GM23338 (cell line): ENCODE data around the gene EPS8L3. TPM values are rescaled to one million over a fixed set of nuclear protein-coding genes. Genes with fewer than 3 reads are reported as not detected.

Experiments
- ATAC-seq: fragments of 200-7000 bp; cut with Tn5 transposase; 3 replicates; pipeline ENCODE4 v1.9.1; 2020
- DNase-seq: peaks from one replicate; pipeline ENCODE4 v3.0.0-alpha.2; 2015; ENCODE audit warnings: low spot score
- H2AFZ ChIP-seq: fragments of 200-600 bp; sonication (generic); 2 replicates; pipeline ENCODE4 v1.8.0; 2016; ENCODE audit warnings: antibody characterized with exemption, mild to moderate bottlenecking, moderate library complexity
- H3F3A ChIP-seq: fragments of 200-600 bp; sonication (generic); replicated peaks from 2 replicates; pipeline ENCODE4 v1.8.0; 2017; ENCODE audit warnings: antibody characterized with exemption, mixed run types, low read depth
- H3K27ac ChIP-seq: fragments of 200-600 bp; sonication (generic); 2 replicates; pipeline ENCODE4 v1.6.1; 2016; ENCODE audit warnings: low read depth
- H3K27me3 ChIP-seq: fragments of 200-600 bp; sonication (generic); 2 replicates; pipeline ENCODE4 v1.8.0; 2016; ENCODE audit warnings: mild to moderate bottlenecking, mixed run types, moderate library complexity; ENCODE audit not compliant: insufficient read depth
- H3K36me3 ChIP-seq: fragments of 200-600 bp; sonication (generic); 2 replicates; pipeline ENCODE4 v1.8.0; 2016; ENCODE audit warnings: mild to moderate bottlenecking; ENCODE audit not compliant: insufficient read depth
- H3K4me1 ChIP-seq: fragments of 200-600 bp; sonication (generic); 2 replicates; pipeline ENCODE4 v1.8.0; 2016; ENCODE audit warnings: mild to moderate bottlenecking, moderate library complexity; ENCODE audit not compliant: insufficient read depth
- H3K4me2 ChIP-seq: fragments of 200-600 bp; sonication (generic); 2 replicates; pipeline ENCODE4 v1.7.1; 2017; ENCODE audit warnings: mixed run types
- H3K4me3 ChIP-seq: fragments of 200-600 bp; sonication (generic); 2 replicates; pipeline ENCODE4 v1.6.1; 2016; ENCODE audit warnings: mixed run types
- H3K79me2 ChIP-seq: fragments of 200-600 bp; sonication (generic); replicated peaks from 2 replicates; pipeline ENCODE4 v1.8.0; 2017; ENCODE audit warnings: mild to moderate bottlenecking; ENCODE audit not compliant: insufficient read depth
- H3K9me2 ChIP-seq: fragments of 200-600 bp; sonication (generic); 2 replicates; pipeline ENCODE4 v1.8.0; 2017; ENCODE audit not compliant: insufficient read depth
- H4K20me1 ChIP-seq: fragments of 200-600 bp; sonication (generic); replicated peaks from 2 replicates; pipeline ENCODE4 v1.8.0; 2017; ENCODE audit warnings: mild to moderate bottlenecking; ENCODE audit not compliant: insufficient read depth
- H3K27ac Mint-ChIP-seq: 2 replicates; pipeline ENCODE4 v1.8.0; 2020; ENCODE audit warnings: inconsistent platforms, mild to moderate bottlenecking, moderate library complexity, mixed read lengths
- H3K27me3 Mint-ChIP-seq: 3 replicates; pipeline ENCODE4 v1.8.0; 2022; ENCODE audit warnings: low read depth, mild to moderate bottlenecking, moderate library complexity, mixed read lengths, inconsistent platforms; ENCODE audit not compliant: insufficient read depth, poor library complexity
- H3K36me3 Mint-ChIP-seq: 3 replicates; pipeline ENCODE4 v1.8.0; 2021; ENCODE audit warnings: low read depth, mild to moderate bottlenecking, inconsistent platforms, moderate library complexity, mixed read lengths
- H3K4me1 Mint-ChIP-seq: 3 replicates; pipeline ENCODE4 v1.8.0; 2020; ENCODE audit warnings: mild to moderate bottlenecking, inconsistent platforms, mixed read lengths
- H3K4me3 Mint-ChIP-seq: 3 replicates; pipeline ENCODE4 v1.8.0; 2021; ENCODE audit warnings: moderate library complexity, mild to moderate bottlenecking, inconsistent platforms, mixed read lengths
- H3K9me3 Mint-ChIP-seq: 3 replicates; pipeline ENCODE4 v1.8.0; 2020; ENCODE audit warnings: moderate library complexity, mild to moderate bottlenecking, inconsistent platforms, mixed read lengths
- CREB1 ChIP-seq: fragments of 250-450 bp; sonication (Bioruptor Pico); IDR thresholded peaks from 2 replicates; pipeline ENCODE4 v1.5.0; 2020; ENCODE audit warnings: low read depth, mild to moderate bottlenecking, moderate library complexity
- EZH2 ChIP-seq: fragments of 200-600 bp; sonication (generic); IDR thresholded peaks from one replicate; pipeline ENCODE4 v1.8.0; 2017; ENCODE audit warnings: antibody characterized with exemption, mild to moderate bottlenecking, low read depth; ENCODE audit not compliant: unreplicated experiment
- EZH2phosphoT487 ChIP-seq: fragments of 200-600 bp; sonication (generic); IDR thresholded peaks from one replicate; pipeline ENCODE4 v1.8.1; 2018; ENCODE audit warnings: antibody characterized with exemption; ENCODE audit not compliant: unreplicated experiment
- JUNB ChIP-seq: IDR thresholded peaks from one replicate; pipeline ENCODE4 v1.6.1; 2016; ENCODE audit warnings: antibody characterized with exemption; ENCODE audit not compliant: unreplicated experiment
- NANOG ChIP-seq: IDR thresholded peaks from 2 replicates; pipeline ENCODE4 v1.6.1; 2016; ENCODE audit warnings: antibody characterized with exemption, borderline replicate concordance
- POLR2AphosphoS5 ChIP-seq: IDR thresholded peaks from 2 replicates; pipeline ENCODE4 v1.6.1; 2016; ENCODE audit warnings: antibody characterized with exemption, low read depth
- STAT1 ChIP-seq: IDR thresholded peaks from one replicate; pipeline ENCODE4 v1.6.1; 2016; ENCODE audit warnings: antibody characterized with exemption; ENCODE audit not compliant: unreplicated experiment
- ZNF114 ChIP-seq: fragments of 250-450 bp; sonication (Bioruptor Pico); IDR thresholded peaks from 2 replicates; pipeline ENCODE4 v1.5.0; 2020; ENCODE audit warnings: mild to moderate bottlenecking, moderate library complexity
- ZNF331 ChIP-seq: fragments of 250-450 bp; sonication (Bioruptor Pico); IDR thresholded peaks from 2 replicates; pipeline ENCODE4 v1.5.0; 2020; ENCODE audit warnings: low read depth, mild to moderate bottlenecking, moderate library complexity
- ZNF462 ChIP-seq: fragments of 250-450 bp; sonication (Bioruptor Pico); IDR thresholded peaks from 2 replicates; pipeline ENCODE4 v1.5.0; 2020; ENCODE audit warnings: mild to moderate bottlenecking, moderate library complexity
- polyA plus RNA-seq: library from polyadenylated mRNA; unstranded; fragments of >200 nt; fragmentation: Nextera tagmentation; extraction: Ambion mirVana; gene quantifications from 2 replicates; pipeline ENCODE4 v1.2.1, GENCODE V29; 2016
- total RNA-seq: library from RNA; depleted of rRNA; stranded (reverse); fragments of >200 nt; shearing (Covaris generic); gene quantifications from 2 replicates; pipeline ENCODE4 v1.2.3, GENCODE V29; 2014
- TF ChIP-seq, protein P1 (sequence below), 2 experiments: fragments of 200-600 bp in 1 of 2; sonication (generic) in 1 of 2; conservative IDR thresholded peaks; 2 replicates each; pipeline versions ENCODE4 v1.5.1 to v1.6.1; 2016 to 2017; ENCODE audit warnings: antibody characterized with exemption in 2 of 2, low read depth in 2 of 2, mild to moderate bottlenecking in 2 of 2, moderate library complexity in 1 of 2
- TF ChIP-seq, protein P2 (sequence below): IDR thresholded peaks from 2 replicates; pipeline ENCODE4 v1.6.1; 2016; ENCODE audit warnings: antibody characterized with exemption
- TF ChIP-seq, protein P3 (sequence below): IDR thresholded peaks from one replicate; pipeline ENCODE4 v1.6.1; 2018; ENCODE audit warnings: antibody characterized with exemption; ENCODE audit not compliant: unreplicated experiment

The EPS8L3 gene
- total and polyA plus RNA-seq, 2 experiments from 2014 or later = not detected

DNA sequence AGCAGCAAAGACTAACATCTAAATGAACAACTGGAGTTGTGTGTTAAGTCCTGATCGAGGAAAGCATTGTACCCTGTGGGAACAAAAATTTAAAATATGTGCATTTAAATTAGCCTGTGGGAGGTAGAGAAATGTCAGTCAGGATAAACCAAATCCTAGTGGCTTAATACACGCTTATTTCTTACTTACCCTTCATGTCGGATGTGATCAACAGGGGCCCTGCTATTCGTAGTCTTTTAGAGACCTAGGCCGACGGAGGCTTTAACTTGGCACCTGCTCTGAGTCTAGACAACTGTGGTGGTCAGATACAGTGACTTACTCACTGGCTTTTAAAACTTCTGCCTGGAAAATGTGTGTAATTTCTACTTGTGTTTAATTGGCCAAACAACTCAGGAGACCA, 33.1 kb downstream of the EPS8L3 start:
- peaks cover 12% of the 10 kb centered on the region; the same call in 1 of the 2 replicates for H3K4me1 ChIP-seq
- no peaks in the 10 kb centered on the region for H3K9me2 ChIP-seq
- H3K4me3 ChIP-seq = no peak overlapping the region
- TF ChIP-seq NANOG = no peak
- TF ChIP-seq CREB1 (CRISPR knock-in tag) = no peak
- TF ChIP-seq EZH2phosphoT487 = no peak
- TF ChIP-seq POLR2AphosphoS5 = no peak
- TF ChIP-seq ZNF462 (CRISPR knock-in tag) = no peak
- TF ChIP-seq, protein P1, sequence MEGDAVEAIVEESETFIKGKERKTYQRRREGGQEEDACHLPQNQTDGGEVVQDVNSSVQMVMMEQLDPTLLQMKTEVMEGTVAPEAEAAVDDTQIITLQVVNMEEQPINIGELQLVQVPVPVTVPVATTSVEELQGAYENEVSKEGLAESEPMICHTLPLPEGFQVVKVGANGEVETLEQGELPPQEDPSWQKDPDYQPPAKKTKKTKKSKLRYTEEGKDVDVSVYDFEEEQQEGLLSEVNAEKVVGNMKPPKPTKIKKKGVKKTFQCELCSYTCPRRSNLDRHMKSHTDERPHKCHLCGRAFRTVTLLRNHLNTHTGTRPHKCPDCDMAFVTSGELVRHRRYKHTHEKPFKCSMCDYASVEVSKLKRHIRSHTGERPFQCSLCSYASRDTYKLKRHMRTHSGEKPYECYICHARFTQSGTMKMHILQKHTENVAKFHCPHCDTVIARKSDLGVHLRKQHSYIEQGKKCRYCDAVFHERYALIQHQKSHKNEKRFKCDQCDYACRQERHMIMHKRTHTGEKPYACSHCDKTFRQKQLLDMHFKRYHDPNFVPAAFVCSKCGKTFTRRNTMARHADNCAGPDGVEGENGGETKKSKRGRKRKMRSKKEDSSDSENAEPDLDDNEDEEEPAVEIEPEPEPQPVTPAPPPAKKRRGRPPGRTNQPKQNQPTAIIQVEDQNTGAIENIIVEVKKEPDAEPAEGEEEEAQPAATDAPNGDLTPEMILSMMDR (conservative IDR thresholded peaks at IDR 0.05; ENCODE audit: low read depth in 2 of 2) = no peak
- no peak for TF ChIP-seq ZNF114
- TF ChIP-seq EZH2 = no peak
- TF ChIP-seq, protein P2, sequence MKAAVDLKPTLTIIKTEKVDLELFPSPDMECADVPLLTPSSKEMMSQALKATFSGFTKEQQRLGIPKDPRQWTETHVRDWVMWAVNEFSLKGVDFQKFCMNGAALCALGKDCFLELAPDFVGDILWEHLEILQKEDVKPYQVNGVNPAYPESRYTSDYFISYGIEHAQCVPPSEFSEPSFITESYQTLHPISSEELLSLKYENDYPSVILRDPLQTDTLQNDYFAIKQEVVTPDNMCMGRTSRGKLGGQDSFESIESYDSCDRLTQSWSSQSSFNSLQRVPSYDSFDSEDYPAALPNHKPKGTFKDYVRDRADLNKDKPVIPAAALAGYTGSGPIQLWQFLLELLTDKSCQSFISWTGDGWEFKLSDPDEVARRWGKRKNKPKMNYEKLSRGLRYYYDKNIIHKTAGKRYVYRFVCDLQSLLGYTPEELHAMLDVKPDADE = no peak
- no peak for TF ChIP-seq ZNF331
- no peak for TF ChIP-seq STAT1
- TF ChIP-seq, protein P3, sequence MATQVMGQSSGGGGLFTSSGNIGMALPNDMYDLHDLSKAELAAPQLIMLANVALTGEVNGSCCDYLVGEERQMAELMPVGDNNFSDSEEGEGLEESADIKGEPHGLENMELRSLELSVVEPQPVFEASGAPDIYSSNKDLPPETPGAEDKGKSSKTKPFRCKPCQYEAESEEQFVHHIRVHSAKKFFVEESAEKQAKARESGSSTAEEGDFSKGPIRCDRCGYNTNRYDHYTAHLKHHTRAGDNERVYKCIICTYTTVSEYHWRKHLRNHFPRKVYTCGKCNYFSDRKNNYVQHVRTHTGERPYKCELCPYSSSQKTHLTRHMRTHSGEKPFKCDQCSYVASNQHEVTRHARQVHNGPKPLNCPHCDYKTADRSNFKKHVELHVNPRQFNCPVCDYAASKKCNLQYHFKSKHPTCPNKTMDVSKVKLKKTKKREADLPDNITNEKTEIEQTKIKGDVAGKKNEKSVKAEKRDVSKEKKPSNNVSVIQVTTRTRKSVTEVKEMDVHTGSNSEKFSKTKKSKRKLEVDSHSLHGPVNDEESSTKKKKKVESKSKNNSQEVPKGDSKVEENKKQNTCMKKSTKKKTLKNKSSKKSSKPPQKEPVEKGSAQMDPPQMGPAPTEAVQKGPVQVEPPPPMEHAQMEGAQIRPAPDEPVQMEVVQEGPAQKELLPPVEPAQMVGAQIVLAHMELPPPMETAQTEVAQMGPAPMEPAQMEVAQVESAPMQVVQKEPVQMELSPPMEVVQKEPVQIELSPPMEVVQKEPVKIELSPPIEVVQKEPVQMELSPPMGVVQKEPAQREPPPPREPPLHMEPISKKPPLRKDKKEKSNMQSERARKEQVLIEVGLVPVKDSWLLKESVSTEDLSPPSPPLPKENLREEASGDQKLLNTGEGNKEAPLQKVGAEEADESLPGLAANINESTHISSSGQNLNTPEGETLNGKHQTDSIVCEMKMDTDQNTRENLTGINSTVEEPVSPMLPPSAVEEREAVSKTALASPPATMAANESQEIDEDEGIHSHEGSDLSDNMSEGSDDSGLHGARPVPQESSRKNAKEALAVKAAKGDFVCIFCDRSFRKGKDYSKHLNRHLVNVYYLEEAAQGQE = no peak
- no peak for TF ChIP-seq JUNB
- no peaks in the 10 kb centered on the region for H3K79me2 ChIP-seq
- H2AFZ ChIP-seq = no peak overlapping the region
- no peak overlapping the region for H3K4me2 ChIP-seq
- peaks cover 12% of the 10 kb centered on the region for H3K36me3 Mint-ChIP-seq
- ATAC-seq (no peak), DNase-seq (no peak)
- peaks cover 3% of the 10 kb centered on the region; the same call in 1 of the 2 replicates for H3K36me3 ChIP-seq
- H3K27me3 ChIP-seq = no peaks in the 10 kb centered on the region
- no peaks in the 10 kb centered on the region for H4K20me1 ChIP-seq
- no peaks in the 10 kb centered on the region for H3K27me3 Mint-ChIP-seq
- no peak overlapping the region for H3K27ac Mint-ChIP-seq
- no peak overlapping the region for H3K4me3 Mint-ChIP-seq
- no peaks in the 10 kb centered on the region for H3F3A ChIP-seq
- peaks cover 12% of the 10 kb centered on the region for H3K4me1 Mint-ChIP-seq
- peaks cover 28% of the 10 kb centered on the region for H3K9me3 Mint-ChIP-seq
- H3K27ac ChIP-seq = no peak overlapping the region
